Measurements from ENCODE around the gene LGALS12.

Gene LGALS12

GRCh38 chr11:63564056-63564774, 58.3 kb downstream of the LGALS12 start:
- DNase-seq: no peak

DNA sequence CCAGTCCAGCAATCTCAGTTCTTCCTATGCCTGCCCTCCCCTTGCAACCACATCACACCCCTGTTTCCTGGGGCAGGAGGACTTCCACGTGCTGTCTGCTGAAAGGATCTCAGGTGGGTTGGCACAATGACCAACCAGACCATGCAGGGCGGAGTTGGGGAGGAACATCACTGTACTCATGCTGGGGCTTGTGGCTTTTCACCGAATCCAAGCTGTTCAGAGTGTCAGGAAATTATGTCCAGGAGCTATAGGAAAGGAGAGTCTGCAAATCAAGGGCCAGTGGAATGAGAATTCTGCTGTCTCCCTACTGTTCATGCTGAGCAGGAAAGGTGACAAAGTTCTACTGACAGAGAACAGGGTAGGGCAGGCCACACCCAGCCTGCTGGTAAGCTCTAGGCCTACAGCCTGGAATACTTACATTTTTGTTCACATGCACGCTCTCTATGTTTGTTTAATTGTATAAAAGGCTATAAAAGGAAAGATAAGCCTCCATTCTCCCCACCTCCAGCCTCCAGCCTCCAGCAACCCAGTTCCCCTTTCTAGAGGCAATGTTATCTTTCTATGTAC, 59.0 kb downstream of the LGALS12 start:
- no peak for DNase-seq
